Gastroesophageal sphincter (tissue), 3 donors: ENCODE data around the gene DNAH17.

Source experiments
- POLR2AphosphoS5 ChIP-seq: sonication (generic); formaldehyde crosslinking; IDR thresholded peaks from one replicate; pipeline ENCODE4 v1.6.1; 2017; ENCODE audit warnings: antibody characterized with exemption
- TF ChIP-seq, protein P1 (sequence below), 4 experiments: fragments of 200-600 bp in 2 of 4; fragments of 450-650 bp in 2 of 4; sonication (generic) in 1 of 4; IDR thresholded peaks; one replicate each; pipeline ENCODE4 v1.5.1; 2017 to 2019; ENCODE audit warnings: antibody characterized with exemption in 4 of 4, mild to moderate bottlenecking in 2 of 4, moderate library complexity in 2 of 4

DNA sequence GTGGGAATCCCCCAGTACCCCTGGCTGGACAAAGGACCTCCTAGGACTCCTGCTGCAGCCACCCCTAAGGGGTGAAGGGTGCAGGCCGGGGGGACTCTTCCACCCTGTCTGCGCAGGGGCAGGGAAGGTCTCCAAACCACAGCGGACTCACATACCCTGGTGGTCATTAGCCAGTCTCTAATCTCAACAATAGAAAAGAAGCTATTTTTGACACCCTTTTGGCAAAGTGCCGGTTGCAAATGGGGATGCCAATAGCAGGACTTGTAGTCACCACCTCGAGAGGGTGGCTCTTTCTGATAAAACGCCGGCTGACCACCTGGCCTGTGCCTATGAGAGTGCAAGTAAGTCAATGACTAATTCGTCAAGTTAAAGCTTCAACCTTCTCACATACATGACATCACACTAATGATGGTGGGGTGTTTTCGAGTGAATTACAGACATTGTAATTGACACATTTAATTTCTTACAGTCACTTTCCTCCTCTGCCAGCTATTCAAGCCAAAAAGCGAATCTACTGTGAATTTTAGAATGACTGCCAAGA lies 23.1 kb upstream of the DNAH17 start:
- TF ChIP-seq POLR2AphosphoS5, result no peak
- TF ChIP-seq, protein P1, sequence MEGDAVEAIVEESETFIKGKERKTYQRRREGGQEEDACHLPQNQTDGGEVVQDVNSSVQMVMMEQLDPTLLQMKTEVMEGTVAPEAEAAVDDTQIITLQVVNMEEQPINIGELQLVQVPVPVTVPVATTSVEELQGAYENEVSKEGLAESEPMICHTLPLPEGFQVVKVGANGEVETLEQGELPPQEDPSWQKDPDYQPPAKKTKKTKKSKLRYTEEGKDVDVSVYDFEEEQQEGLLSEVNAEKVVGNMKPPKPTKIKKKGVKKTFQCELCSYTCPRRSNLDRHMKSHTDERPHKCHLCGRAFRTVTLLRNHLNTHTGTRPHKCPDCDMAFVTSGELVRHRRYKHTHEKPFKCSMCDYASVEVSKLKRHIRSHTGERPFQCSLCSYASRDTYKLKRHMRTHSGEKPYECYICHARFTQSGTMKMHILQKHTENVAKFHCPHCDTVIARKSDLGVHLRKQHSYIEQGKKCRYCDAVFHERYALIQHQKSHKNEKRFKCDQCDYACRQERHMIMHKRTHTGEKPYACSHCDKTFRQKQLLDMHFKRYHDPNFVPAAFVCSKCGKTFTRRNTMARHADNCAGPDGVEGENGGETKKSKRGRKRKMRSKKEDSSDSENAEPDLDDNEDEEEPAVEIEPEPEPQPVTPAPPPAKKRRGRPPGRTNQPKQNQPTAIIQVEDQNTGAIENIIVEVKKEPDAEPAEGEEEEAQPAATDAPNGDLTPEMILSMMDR (IDR thresholded peaks at IDR 0.05), result no peak
